ENCODE data around the gene MACO1. TPM values are rescaled to one million over a fixed set of nuclear protein-coding genes. Genes with fewer than 3 reads are reported as not detected.

MACO1 gene
- total RNA-seq, 1 experiment from 2014 or later: 17.5 TPM

DNA sequence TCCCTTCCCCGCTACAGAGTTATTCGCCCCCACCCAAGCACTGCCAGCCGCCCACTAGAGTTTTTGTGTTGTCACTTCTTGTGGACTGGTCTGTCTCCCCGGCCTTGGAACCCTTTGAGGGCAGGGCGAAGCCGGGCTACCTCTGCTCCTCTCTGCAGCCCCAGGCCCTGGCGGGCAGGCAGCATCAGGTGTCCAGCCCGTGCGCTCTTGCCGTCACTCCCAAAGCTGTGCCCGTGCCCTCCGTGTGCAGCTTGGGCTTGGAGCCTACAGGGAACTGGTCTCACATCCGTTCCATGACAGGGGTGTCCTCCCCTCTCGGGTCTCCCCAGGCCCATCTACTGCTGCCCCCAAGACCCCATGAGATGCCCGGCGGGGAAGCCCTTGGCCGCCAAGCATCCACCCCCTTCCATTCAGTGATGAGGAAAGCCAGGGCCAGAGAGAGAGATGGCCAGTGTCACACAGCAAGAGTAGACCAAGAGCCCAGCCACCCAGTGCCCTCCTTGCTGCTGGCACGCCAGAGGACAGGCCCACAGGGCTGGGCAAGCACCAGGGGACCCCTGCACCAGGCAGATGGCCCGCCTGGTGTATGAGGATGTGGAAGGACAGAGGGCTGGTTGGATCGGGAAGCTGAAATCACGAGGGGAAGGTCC lies 97.4 kb downstream of the MACO1 start:
- peaks cover 4% of the 10 kb centered on the region; the same call in 1 of the 2 replicates for H3K27me3 ChIP-seq
- H3K27ac ChIP-seq: no peak overlapping the region
- no peaks in the 10 kb centered on the region for H3K36me3 ChIP-seq
- H3K4me3 ChIP-seq: no peak overlapping the region
- no peaks in the 10 kb centered on the region; the same call in 1 of the 2 replicates for H3K4me1 ChIP-seq
- no peak for DNase-seq
- peaks cover 10% of the 10 kb centered on the region for H3K9me3 ChIP-seq (replicated peaks)

DNA sequence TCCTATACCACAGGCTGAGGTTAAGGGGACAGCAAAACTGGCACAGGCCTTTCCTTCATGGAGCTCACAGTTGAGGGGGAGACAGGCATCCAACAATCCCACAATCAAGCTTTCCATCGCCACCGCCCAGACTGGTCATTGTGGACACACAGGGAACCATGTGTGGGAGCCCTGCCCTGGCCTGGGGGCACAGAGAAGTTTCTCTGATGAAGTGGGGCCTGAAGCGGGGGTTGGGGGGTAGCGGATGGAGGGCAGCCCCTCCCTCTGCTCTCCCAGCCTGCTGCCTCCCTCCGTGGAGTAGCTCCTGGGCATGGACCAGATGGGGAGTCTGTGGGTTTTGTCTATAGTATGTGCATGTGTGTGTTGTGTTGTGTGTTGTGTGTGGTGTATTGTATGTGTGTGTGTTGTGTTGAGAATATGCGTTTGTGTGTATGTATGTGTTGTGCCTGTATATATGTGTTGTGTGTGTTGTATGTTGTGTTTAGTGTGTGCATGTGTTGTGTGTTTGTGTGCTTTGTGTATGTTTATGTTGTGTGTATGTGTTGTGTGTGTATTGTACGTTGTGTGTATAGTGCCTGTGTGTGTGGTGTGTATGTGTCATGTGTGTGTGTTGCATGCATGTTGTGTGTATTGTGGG lies 98.3 kb downstream of the MACO1 start:
- Histone ChIP-seq H3K4me3 (no peak overlapping the region), H3K27ac (no peak overlapping the region), H3K9me3 (replicated peaks) (peaks cover 10% of the 10 kb centered on the region), H3K27me3 (peaks cover 4% of the 10 kb centered on the region; the same call in 1 of the 2 replicates), H3K36me3 (no peaks in the 10 kb centered on the region), H3K4me1 (no peaks in the 10 kb centered on the region; the same call in 1 of the 2 replicates)
- DNase-seq: no peak

DNA sequence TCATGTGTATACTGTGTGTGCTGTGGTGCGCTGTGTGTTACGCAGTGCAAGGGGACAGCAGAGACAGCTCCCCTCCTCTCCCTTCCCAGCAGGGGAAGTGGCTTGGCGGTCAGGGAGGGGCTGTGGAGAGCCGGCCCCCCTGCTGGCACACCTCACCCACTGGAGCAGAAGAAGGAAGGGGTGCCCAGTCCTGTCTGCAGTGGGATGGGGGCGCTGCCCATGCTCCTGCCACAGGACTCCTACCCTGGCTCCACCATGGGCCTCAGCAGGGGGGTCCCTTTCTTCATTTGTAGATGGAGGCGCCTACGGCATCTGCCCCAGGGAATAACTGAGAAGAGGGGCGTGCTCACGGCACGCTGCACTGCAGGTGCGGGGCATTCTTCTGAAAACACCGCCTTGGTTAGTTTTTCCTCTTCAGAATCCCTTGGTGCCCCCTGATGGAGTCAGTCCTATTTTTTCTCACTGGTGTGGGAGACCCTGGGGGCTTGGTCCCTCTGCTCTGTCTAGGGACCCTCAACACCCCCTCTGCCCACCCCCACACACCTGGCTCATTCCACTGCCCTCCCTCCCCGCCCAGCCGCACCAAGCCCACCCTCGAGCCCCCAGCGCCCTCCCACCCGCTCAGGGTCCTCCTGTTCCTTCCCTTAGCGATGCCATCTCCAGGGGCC lies 99.0 kb downstream of the MACO1 start:
- H3K4me3 ChIP-seq: no peak overlapping the region
- H3K36me3 ChIP-seq: no peaks in the 10 kb centered on the region
- H3K27ac ChIP-seq: no peak overlapping the region
- H3K27me3 ChIP-seq: peaks cover 4% of the 10 kb centered on the region; the same call in 1 of the 2 replicates
- no peak for DNase-seq
- peaks cover 10% of the 10 kb centered on the region for H3K9me3 ChIP-seq (replicated peaks)
- no peaks in the 10 kb centered on the region; the same call in 1 of the 2 replicates for H3K4me1 ChIP-seq

DNA sequence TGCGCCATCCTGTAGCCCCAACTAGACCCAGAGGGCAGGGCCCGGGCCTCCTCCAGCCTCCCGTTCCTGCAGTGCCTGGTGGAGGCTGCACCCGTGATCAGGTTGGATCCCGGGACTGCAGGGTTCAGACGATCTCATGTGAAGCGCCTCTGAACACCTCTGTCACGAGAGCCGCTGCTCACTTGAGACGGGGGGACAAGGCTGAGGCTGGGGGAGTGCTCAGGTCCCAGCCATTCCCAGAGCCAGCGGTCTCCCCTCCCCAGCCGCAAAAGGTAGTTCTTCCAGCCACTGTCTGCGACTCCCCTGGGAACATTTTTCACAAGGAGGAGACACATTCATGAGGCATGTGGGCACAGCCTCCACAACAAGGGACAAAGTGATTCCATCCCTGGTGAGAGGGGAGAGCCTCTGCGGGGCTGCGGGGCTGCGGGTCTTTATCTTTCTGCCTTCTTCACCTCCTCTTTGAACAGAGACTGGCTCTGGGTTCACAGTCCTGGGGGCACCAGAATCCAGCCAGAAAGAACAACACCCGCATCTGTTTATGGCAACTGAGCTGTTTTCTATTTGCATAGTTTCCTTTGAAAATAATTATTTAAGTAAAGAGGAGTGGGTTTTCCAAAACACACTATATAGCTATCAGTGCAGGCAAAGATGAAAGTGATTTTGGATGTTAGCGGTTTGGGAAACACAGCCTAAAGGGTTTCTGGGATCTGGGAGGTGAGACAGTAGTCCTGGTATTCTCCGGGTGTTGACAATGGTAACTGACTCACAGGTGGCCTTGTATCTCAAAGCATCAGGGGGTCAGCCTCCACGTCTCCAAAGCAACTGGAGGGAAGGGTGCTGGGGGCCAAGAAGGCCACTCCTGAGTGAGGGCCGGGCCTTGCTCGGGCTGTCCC lies 99.7 kb downstream of the MACO1 start:
- no peak for DNase-seq
- Histone ChIP-seq H3K27ac (no peak overlapping the region), H3K4me1 (no peaks in the 10 kb centered on the region; the same call in 1 of the 2 replicates), H3K9me3 (replicated peaks) (peaks cover 5% of the 10 kb centered on the region), H3K36me3 (no peaks in the 10 kb centered on the region), H3K27me3 (peaks cover 4% of the 10 kb centered on the region; the same call in 1 of the 2 replicates), H3K4me3 (no peak overlapping the region)

DNA sequence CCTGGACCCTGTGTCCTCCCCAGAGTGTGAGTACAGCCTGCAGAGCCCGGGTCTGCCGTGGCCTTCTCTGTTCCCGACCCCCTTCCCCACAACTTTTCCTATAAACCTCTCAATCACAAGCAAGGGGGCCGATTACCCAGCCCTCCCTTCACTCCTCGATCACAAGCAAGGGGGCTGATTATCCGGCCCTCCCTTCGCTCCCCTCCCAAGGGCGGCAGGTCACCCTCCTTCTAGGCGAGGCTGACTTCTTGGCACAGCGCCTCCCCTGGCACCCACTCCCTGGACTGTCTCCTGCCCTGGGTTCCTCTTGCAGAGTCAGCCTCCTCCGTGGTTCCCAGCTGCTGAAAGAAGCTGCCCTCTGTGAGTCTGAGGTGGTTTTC lies 100.4 kb downstream of the MACO1 start:
- Histone ChIP-seq H3K9me3 (replicated peaks) (no peaks in the 10 kb centered on the region), H3K27ac (no peak overlapping the region), H3K27me3 (peaks cover 4% of the 10 kb centered on the region; the same call in 1 of the 2 replicates), H3K4me1 (no peaks in the 10 kb centered on the region; the same call in 1 of the 2 replicates), H3K4me3 (no peak overlapping the region), H3K36me3 (no peaks in the 10 kb centered on the region)
- DNase-seq: no peak

DNA sequence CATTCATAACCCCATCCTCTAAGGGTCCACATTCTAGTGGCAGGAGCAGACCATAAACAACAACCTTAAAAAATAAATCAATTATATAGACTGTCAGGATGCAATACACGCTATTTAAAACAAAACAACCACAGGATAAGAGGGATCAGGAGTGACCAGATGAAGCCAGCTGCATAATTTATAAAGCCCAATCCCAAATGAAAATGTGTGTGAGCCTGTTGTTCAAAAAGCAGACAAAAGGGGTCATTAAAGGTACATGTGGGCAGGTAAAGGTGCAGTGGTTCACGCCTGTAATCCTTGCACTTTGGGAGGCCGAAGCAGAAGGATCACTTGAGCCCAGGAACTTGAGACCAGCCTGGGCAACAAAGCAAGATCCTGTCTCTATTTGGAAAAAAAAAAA lies 102.3 kb downstream of the MACO1 start:
- H3K27me3 ChIP-seq: peaks cover 4% of the 10 kb centered on the region; the same call in 1 of the 2 replicates
- H3K4me1 ChIP-seq: peaks cover 6% of the 10 kb centered on the region; the same call in 1 of the 2 replicates
- no peak for DNase-seq
- no peaks in the 10 kb centered on the region for H3K36me3 ChIP-seq
- no peak overlapping the region for H3K27ac ChIP-seq
- H3K9me3 ChIP-seq (replicated peaks): no peaks in the 10 kb centered on the region
- no peak overlapping the region for H3K4me3 ChIP-seq

DNA sequence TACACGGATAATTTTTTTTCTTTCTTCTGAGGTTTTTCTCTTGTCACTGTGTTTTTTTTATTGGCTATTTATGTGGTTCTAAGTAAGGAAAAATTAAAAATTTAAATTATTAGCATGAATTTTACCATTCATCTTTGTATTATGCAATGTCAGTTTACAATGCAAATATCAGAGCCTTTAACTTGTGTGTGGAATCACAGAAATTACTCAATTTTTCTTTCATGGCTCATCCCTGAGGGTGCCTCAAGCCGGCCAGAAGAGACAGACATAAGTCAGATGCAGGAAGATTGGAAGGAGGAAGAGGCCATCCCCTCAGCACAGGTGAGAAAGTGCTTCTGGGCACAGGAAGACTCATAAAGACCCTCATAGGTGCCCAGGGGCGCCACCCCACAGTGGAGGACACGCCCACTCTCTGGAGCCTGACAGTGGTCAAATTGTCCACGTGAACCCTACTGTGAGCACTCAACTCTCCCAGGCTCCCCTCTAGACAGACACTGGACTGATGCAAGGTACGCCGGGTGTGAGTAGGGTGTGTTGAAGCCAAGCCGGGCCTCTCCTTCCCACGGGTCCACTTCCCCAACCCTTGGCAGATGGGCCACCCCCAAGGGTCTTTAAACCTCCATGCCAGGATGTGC lies 103.2 kb downstream of the MACO1 start:
- H3K4me1 ChIP-seq: peaks cover 6% of the 10 kb centered on the region; the same call in 1 of the 2 replicates
- H3K4me3 ChIP-seq: no peak overlapping the region
- H3K27me3 ChIP-seq: peaks cover 4% of the 10 kb centered on the region; the same call in 1 of the 2 replicates
- no peaks in the 10 kb centered on the region for H3K36me3 ChIP-seq
- DNase-seq: no peak
- H3K9me3 ChIP-seq (replicated peaks): no peaks in the 10 kb centered on the region
- H3K27ac ChIP-seq: no peak overlapping the region

DNA sequence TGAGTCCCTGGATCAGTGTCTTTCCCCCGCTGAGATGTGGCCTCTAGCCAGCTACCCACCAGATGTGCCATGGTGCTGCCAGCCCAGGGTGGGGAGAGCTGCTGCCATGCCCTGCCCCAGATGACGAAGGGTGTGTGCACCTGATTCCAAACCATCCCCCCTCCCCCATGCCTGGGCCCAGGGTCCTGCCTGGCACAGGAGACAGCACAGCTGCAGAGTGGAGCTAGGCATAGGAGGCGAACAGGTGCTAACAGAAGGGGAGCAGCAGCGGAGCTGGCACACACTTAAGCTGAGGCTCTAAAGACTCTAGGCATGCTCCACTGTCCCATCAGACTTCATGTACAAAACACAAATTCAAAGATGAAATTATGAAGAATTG lies 103.7 kb downstream of the MACO1 start:
- no peak overlapping the region for H3K27ac ChIP-seq

DNA sequence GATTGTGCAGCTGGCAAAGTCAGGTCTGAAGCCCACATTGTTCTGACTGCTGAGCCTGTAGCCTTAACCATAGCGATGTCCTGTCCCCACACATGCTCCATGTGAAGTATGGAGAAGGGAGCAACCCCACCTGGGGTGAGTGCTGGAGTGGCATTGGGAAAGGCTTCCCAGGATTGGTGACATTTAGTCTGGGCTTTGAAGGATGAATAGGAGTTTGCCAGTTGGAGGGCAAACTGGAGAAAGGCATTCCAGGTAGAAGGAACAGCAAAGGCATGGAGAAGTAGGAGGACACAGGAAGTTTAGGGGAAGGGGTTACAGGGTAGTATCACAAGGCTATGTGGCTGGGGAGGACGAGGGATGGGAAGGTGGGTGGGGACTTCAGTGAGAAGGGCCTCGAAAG lies 105.4 kb downstream of the MACO1 start:
- Histone ChIP-seq H3K36me3 (no peaks in the 10 kb centered on the region), H3K27ac (no peak overlapping the region), H3K4me1 (0 out of 2 replicates have a peak, but pooled peaks cover 6% of the 10 kb centered on the region), H3K4me3 (no peak overlapping the region), H3K9me3 (replicated peaks) (no peaks in the 10 kb centered on the region), H3K27me3 (peaks cover 22% of the 10 kb centered on the region)
- no peak for DNase-seq

More for the DNA sequence above, 103.7 kb downstream of the MACO1 start:
- H3K9me3 ChIP-seq (replicated peaks): no peaks in the 10 kb centered on the region
- H3K4me3 ChIP-seq: no peak overlapping the region
- peaks cover 5% of the 10 kb centered on the region; the same call in 1 of the 2 replicates for H3K27me3 ChIP-seq
- DNase-seq: no peak
- H3K36me3 ChIP-seq: no peaks in the 10 kb centered on the region
- peaks cover 6% of the 10 kb centered on the region; the same call in 1 of the 2 replicates for H3K4me1 ChIP-seq

DNA sequence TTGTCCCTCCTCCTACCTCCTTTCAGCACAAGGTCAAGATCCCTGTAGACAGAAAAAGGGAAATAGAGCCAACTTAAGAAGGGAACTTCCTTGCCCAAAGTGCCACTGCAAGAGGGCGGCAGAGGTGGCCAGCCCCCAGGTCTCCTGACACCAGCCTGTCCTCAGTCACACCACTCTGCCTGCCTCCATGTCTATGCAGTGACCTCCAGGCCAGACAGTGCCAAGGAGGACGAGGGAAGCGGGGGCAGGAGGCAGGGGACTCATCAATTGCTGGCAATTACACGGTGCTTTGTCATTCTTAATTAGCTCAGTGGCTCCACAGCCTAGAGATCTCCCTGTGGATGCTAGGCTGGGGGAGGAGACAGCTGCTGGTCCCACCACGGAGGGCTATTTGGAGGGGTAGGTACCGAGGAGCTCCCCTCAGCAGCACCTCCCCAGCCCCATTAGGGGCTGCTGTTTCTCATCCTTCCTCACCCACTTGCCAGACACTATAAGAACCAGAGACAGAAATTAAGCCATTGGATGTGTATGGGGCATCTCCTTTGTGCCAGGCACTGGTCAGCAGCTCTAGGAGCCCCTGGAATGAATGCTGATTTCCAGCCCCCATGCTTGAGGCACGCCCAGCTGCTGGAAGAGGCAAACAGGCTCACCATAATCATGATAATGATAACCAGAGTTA lies 106.6 kb downstream of the MACO1 start:
- peak in 1 of 2 experiments; percentile 49 for DNase-seq
- Histone ChIP-seq H3K36me3 (no peaks in the 10 kb centered on the region), H3K4me1 (0 out of 2 replicates have a peak, but pooled peaks cover 6% of the 10 kb centered on the region)

DNA sequence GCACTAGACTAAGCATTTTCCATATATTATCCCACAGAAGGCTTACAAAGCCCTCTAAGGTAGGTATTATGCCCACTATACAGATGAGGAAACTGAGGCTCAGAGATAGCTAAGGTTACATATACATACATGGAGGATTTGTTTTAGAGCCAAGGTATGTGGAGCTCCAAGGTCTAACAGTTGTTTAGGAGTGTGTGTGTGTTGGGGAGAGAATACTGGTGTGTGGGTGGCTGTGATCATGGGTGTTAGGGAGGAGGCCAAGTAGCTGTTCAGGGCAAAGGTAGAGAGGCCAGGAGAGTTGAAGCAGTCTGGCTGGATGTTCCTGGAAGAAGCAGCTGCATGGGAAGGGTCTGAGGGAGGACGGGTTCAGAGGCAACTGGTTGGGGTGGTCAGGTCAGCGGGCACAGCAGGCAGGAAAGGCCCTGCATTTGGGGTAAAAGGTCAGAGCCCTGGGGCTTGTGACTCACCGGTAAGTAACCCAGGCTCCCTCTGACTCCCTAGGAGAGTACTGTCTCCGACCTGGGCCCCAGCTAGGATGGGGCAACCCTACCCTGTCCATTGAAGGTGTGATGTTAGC lies 107.6 kb downstream of the MACO1 start:
- no peak for DNase-seq
- H3K4me1 ChIP-seq: 0 out of 2 replicates have a peak, but pooled peaks cover 6% of the 10 kb centered on the region
- H3K36me3 ChIP-seq: no peaks in the 10 kb centered on the region
- no peaks in the 10 kb centered on the region for H3K9me3 ChIP-seq (replicated peaks)
- H3K27ac ChIP-seq: no peak overlapping the region
- peaks cover 21% of the 10 kb centered on the region for H3K27me3 ChIP-seq
- no peak overlapping the region for H3K4me3 ChIP-seq

More for the DNA sequence above, 106.6 kb downstream of the MACO1 start:
- Histone ChIP-seq H3K27me3 (peaks cover 21% of the 10 kb centered on the region), H3K27ac (no peak overlapping the region), H3K9me3 (replicated peaks) (no peaks in the 10 kb centered on the region), H3K4me3 (no peak overlapping the region)

DNA sequence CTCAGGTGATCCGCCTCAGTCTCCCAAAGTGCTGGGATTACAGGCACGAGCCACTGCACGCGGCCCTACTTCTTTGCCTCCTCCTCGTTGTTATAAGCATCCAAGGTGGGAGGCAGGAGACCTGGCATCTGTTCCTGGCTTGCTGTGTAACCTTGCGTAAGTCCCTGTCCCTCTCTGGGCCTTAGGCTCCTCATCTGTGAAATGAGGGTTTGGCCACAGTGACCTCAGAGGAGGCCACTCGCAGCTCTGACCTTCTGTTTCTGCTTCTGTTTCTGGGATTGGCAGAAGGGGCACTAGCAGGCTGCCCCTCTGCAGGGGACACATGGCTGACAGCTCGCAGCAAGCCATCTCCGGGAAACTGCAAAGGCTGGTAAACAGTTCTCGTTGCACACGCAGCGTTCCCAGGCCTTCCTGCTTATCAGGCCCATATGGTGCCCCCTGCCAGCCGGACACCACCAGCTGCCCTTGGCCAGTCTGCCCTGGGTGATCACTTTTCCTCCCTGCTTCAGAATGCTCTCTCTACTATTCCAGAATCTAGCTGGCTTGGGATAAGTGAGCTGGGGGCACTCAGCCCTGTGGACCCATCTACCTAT lies 110.1 kb downstream of the MACO1 start:
- Histone ChIP-seq H3K4me3 (no peak overlapping the region), H3K27ac (no peak overlapping the region), H3K9me3 (replicated peaks) (no peaks in the 10 kb centered on the region), H3K4me1 (peaks cover 18% of the 10 kb centered on the region), H3K36me3 (no peaks in the 10 kb centered on the region), H3K27me3 (peaks cover 21% of the 10 kb centered on the region)
- DNase-seq: no peak

DNA sequence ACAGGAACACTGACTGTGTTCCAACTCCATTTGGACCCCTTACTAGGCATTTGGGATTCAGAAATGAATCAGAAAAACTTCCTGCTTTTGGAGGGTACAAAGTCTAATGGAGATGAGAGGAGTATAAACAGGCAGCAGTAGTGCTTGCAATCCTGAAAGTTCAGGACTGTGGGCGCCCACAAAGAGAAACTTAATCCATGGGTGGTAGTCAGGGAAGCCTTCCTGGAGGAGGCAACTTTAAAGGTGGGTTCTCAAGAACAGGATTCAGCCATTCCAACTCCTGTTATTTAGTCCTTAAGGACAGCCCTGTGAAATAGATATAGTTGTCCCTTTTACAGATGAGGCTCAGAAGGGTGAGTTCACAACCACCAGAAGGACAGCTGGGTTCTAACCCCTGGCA lies 110.7 kb downstream of the MACO1 start:
- peaks cover 21% of the 10 kb centered on the region for H3K27me3 ChIP-seq
- DNase-seq: no peak
- H3K9me3 ChIP-seq (replicated peaks): no peaks in the 10 kb centered on the region
- H3K27ac ChIP-seq: no peak overlapping the region
- H3K4me1 ChIP-seq: peaks cover 18% of the 10 kb centered on the region
- H3K36me3 ChIP-seq: no peaks in the 10 kb centered on the region
- H3K4me3 ChIP-seq: no peak overlapping the region

All from SJCRH30 (cell line).